A549 (cell line): ENCODE results near the gene PAM. TPM values are rescaled to one million over a fixed set of nuclear protein-coding genes. Genes with fewer than 3 reads are reported as not detected.

Experiments
- ATAC-seq, 2 experiments: fragments of 200-7000 bp in 1 of 2; fragments of >200 bp in 1 of 2; cut with Nextera tagmentation in 1 of 2; cut with Tn5 transposase in 1 of 2; 3 replicates each; pipeline versions ENCODE4 v1.8.0 to v1.9.1; 2018 to 2020; ENCODE audit warnings: mild to moderate bottlenecking in 1 of 2, moderate library complexity in 1 of 2
- CTCF ChIA-PET: fragments of 300-600 bp; sonication (Branson Sonifier 250); formaldehyde crosslinking; extraction: SDS; loops from one replicate; lab custom pipeline; 2021; ENCODE audit warnings: antibody characterized with exemption, inconsistent platforms; lab: Yijun Ruan, JAX
- POLR2A ChIA-PET: fragments of 350-600 bp; formaldehyde crosslinking; extraction: SDS; loops from one replicate; lab custom pipeline; 2021; ENCODE audit warnings: antibody characterized with exemption, inconsistent platforms; lab: Yijun Ruan, JAX
- DNase-seq, 2 experiments: peaks; one replicate each; pipeline versions ENCODE4 v3.0.0 to v3.0.0-alpha.2; 2011 to 2016; ENCODE audit warnings: low read depth in 1 of 2, low spot score in 1 of 2
- FAIRE-seq: peaks from 2 replicates; lab custom pipeline; 2011; peaks lifted over from hg19 to GRCh38; lab: Jason Lieb, UNC
- H3K27ac ChIP-seq, 2 experiments: fragments of >200 bp; sonication (Bioruptor Twin); formaldehyde crosslinking; 3 replicates each; pipeline ENCODE4 v1.5.1; 2016 to 2017
- H3K4me1 ChIP-seq: fragments of >200 bp; sonication (Bioruptor Twin); formaldehyde crosslinking; 3 replicates; pipeline ENCODE4 v1.6.1; 2016
- H3K4me2 ChIP-seq: fragments of >200 bp; sonication (Bioruptor Twin); formaldehyde crosslinking; 3 replicates; pipeline ENCODE4 v1.6.1; 2016
- H3K4me3 ChIP-seq: fragments of >200 bp; sonication (Bioruptor Twin); formaldehyde crosslinking; 3 replicates; pipeline ENCODE4 v1.5.1; 2016
- H3K9me3 ChIP-seq: fragments of >200 bp; sonication (Bioruptor Twin); formaldehyde crosslinking; 3 replicates; pipeline ENCODE4 v1.6.1; 2016
- ATOH8 ChIP-seq: fragments of 250-450 bp; sonication (Bioruptor Pico); IDR thresholded peaks from 2 replicates; pipeline ENCODE4 v1.5.0; 2020; ENCODE audit warnings: low read depth, mild to moderate bottlenecking, moderate library complexity
- CTCF ChIP-seq: fragments of >200 bp; sonication (Bioruptor Twin); formaldehyde crosslinking; IDR thresholded peaks from 3 replicates; pipeline ENCODE4 v1.5.1; 2016
- EHMT2 ChIP-seq: fragments of 200-600 bp; sonication (generic); IDR thresholded peaks from 2 replicates; pipeline ENCODE4 v1.6.1; 2016; ENCODE audit warnings: antibody characterized with exemption, low read depth, mild to moderate bottlenecking, moderate library complexity
- FOSB ChIP-seq: fragments of 250-450 bp; sonication (Bioruptor Pico); IDR thresholded peaks from 2 replicates; pipeline ENCODE4 v1.5.0; 2020; ENCODE audit warnings: mild to moderate bottlenecking, moderate library complexity
- HDAC2 ChIP-seq: fragments of 200-600 bp; sonication (generic); IDR thresholded peaks from 2 replicates; pipeline ENCODE4 v1.6.1; 2016
- HOXA7 ChIP-seq: fragments of 250-450 bp; sonication (Bioruptor Pico); IDR thresholded peaks from 2 replicates; pipeline ENCODE4 v1.5.0; 2020; ENCODE audit warnings: mild to moderate bottlenecking, moderate library complexity
- KDM1A ChIP-seq: fragments of 200-600 bp; sonication (generic); IDR thresholded peaks from 2 replicates; pipeline ENCODE4 v1.6.1; 2016; ENCODE audit warnings: low read depth, mild to moderate bottlenecking
- KDM5A ChIP-seq: fragments of 200-600 bp; sonication (generic); IDR thresholded peaks from 2 replicates; pipeline ENCODE4 v1.6.1; 2016; ENCODE audit warnings: antibody characterized with exemption, mild to moderate bottlenecking
- MAX ChIP-seq: IDR thresholded peaks from 2 replicates; pipeline ENCODE4 v1.6.1; 2012
- NFE2L2 ChIP-seq: fragments of 150-350 bp; conservative IDR thresholded peaks from 2 replicates; pipeline ENCODE4 v1.6.1; 2014; ENCODE audit warnings: low read length
- NPAS2 ChIP-seq: fragments of 250-450 bp; sonication (Bioruptor Pico); IDR thresholded peaks from 2 replicates; pipeline ENCODE4 v1.8.0; 2022; ENCODE audit warnings: mild to moderate bottlenecking, moderate library complexity, borderline replicate concordance
- NR3C1 ChIP-seq: fragments of >200 bp; sonication (Bioruptor Twin); formaldehyde crosslinking; IDR thresholded peaks from 3 replicates; pipeline ENCODE4 v1.6.1; 2017
- PHF8 ChIP-seq: fragments of 200-600 bp; sonication (generic); IDR thresholded peaks from 2 replicates; pipeline ENCODE4 v1.6.1; 2016; ENCODE audit warnings: low read depth, mild to moderate bottlenecking, antibody characterized with exemption, moderate library complexity, borderline replicate concordance
- RARB ChIP-seq: fragments of 250-450 bp; sonication (Bioruptor Pico); IDR thresholded peaks from 2 replicates; pipeline ENCODE4 v1.8.0; 2021; ENCODE audit warnings: mild to moderate bottlenecking, moderate library complexity
- RCOR1 ChIP-seq: fragments of 150-350 bp; IDR thresholded peaks from 2 replicates; pipeline ENCODE4 v1.6.1; 2014; ENCODE audit warnings: antibody characterized with exemption, low read length, low read depth
- REST ChIP-seq: fragments of 200-600 bp; sonication (generic); IDR thresholded peaks from 2 replicates; pipeline ENCODE4 v1.6.1; 2016; ENCODE audit warnings: antibody characterized with exemption, mild to moderate bottlenecking, moderate library complexity
- RFX5 ChIP-seq: fragments of 450-650 bp; IDR thresholded peaks from 2 replicates; pipeline ENCODE4 v1.7.1; 2014; ENCODE audit warnings: antibody characterized with exemption, mild to moderate bottlenecking, moderate library complexity
- SMC3 ChIP-seq: fragments of >200 bp; sonication (Bioruptor Twin); formaldehyde crosslinking; IDR thresholded peaks from 3 replicates; pipeline ENCODE4 v1.6.1; 2018; ENCODE audit warnings: inconsistent platforms
- USF2 ChIP-seq: fragments of 450-650 bp; IDR thresholded peaks from 2 replicates; pipeline ENCODE4 v1.6.1; 2014; ENCODE audit warnings: antibody characterized with exemption
- WGBS: methylation state at CpG from one replicate; pipeline ENCODE4 v1.1.6; 2017; ENCODE audit errors: missing lambda C conversion rate; 5-methylcytosine and 5-hydroxymethylcytosine counted together
- polyA plus RNA-seq, 4 experiments: library from polyadenylated mRNA; depleted of rRNA in 3 of 4; stranded (reverse); fragments of >200 nt; fragmentation: RNase III in 1 of 4; extraction: RNeasy Plus Mini Kit Qiagen cat#74134 plus additional on column Dnase treatment in 1 of 4; gene quantifications; 2 replicates in 3 of 4; 3 replicates in 1 of 4; pipeline ENCODE4 v1.2.3, GENCODE V29; 2011 to 2017

The PAM gene
- polyA plus RNA-seq, 2 of the 4 experiments (the other 2 are of a cell fraction) = 21.5 to 25.1 TPM

- Histone ChIP-seq H3K4me3 (no peak overlapping the region), H3K4me1 (no peaks in the 10 kb centered on the region), H3K9me3 (no peaks in the 10 kb centered on the region), H3K27ac (no peak overlapping the region), H3K4me2 (no peak overlapping the region)
- ChIA-PET POLR2A (no interaction called here), CTCF (no interaction called here)
- no peak for DNase-seq
- no peak for ATAC-seq
- no peak for FAIRE-seq
- TF ChIP-seq HDAC2 = no peak
- TF ChIP-seq NR3C1 = no peak
- no peak for TF ChIP-seq FOSB (CRISPR knock-in tag)
- TF ChIP-seq PHF8 = no peak
- TF ChIP-seq RARB = no peak
- TF ChIP-seq RCOR1 = no peak
- TF ChIP-seq NFE2L2 = no peak
- no peak for TF ChIP-seq REST
- no peak for TF ChIP-seq CTCF
- no peak for TF ChIP-seq SMC3
- no peak for TF ChIP-seq USF2
- TF ChIP-seq KDM5A = no peak
- no peak for TF ChIP-seq EHMT2
- TF ChIP-seq RFX5 = no peak
- TF ChIP-seq KDM1A = no peak
- TF ChIP-seq ATOH8 (CRISPR knock-in tag) = no peak
- no peak for TF ChIP-seq HOXA7 (CRISPR knock-in tag)
- no peak for TF ChIP-seq MAX
Measured at GRCh38 chr5:102832445-102832844, 77.3 kb downstream of the PAM start.

GRCh38 chr5:102833146-102833545, 78.0 kb downstream of the PAM start:
- CTCF ChIA-PET = no interaction called here
- H3K9me3 ChIP-seq = no peaks in the 10 kb centered on the region
- DNase-seq (no peak), ATAC-seq (no peak), FAIRE-seq (no peak)
- H3K4me3 ChIP-seq = no peak overlapping the region
- H3K4me1 ChIP-seq = no peaks in the 10 kb centered on the region
- TF ChIP-seq CTCF (no peak), NPAS2 (CRISPR knock-in tag) (no peak), SMC3 (no peak)
- H3K27ac ChIP-seq = no peak overlapping the region
- H3K4me2 ChIP-seq = no peak overlapping the region
- POLR2A ChIA-PET = no interaction called here
- WGBS = 5% methylated on average over 1 of the region's 1 CpG
